HG02588 (cell line): ENCODE measurements around the gene SLC9A4.

Source experiments
- ATAC-seq: cut with Tn5 transposase; IDR thresholded peaks from one replicate; pipeline ENCODE4 v1.9.1; 2021; ENCODE audit warnings: mild to moderate bottlenecking, moderate library complexity; ENCODE audit not compliant: unreplicated experiment

Gene SLC9A4

DNA sequence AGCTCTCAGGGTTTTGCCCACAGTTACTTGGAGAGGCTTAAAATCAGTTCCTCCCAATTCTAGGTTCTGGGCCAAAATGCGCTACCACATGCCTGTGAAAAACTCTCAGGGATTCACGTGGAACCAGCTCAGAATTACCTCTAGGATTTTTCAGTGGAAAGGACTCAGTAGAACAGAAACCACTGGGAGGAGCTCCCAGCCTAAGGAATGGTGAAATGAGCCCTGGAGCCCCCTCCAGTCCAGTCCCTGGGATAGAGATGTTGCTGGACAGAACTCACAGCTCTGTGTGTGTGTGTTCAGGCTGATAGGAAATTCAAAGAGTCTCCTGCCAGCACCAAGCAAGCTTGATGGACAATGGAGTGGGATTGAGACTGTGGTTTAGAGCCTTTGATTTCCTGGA lies 21.1 kb upstream of the SLC9A4 start:
- ATAC-seq, result no peak

DNA sequence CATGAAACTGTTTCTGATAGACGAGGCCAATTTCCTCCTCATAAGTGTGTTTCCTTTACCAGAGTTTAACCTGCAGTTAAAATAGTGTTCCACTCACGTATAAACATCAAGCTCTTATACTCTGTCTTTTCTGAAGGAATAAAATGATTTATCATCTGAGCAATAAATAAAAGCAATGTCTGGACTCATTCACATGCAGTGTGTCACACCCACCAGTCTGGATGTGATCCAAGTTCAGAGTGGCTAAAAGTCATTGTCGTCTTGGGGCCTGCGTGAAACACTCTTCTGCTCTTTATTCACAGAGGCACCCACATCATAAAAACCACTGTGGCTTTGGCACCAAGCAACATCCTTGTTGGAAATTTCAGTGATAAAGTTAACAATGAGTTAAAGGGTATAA lies 19.5 kb upstream of the SLC9A4 start:
- no peak for ATAC-seq

DNA sequence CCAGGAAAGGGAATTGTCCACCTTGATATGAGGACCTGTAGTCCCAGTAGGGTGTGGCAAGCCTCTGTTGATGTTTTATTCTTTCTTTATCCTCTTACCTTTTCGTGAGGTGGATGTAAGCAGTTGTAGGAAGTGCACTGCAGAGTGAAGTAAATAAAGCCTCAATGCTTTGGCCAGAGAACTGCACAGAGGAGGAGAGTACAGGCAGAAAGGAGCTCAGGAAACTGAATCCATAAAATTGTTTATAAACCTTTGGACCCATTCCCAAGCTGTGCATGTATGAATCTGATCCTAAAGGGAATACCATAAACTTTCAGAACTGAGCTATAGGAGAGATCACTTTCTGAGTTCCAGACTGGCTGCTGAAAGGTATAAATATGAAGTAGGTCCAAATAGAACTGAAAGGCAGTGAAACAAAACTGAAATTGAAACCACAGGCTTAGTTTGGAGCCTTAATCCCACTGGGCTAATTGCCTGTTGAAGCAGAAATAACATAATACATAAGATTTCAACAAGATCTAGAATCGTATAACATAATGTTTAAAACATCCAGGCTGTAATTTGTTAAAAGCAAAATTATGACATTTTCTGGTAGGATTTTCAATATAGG lies 17.9 kb upstream of the SLC9A4 start:
- ATAC-seq, result no peak

DNA sequence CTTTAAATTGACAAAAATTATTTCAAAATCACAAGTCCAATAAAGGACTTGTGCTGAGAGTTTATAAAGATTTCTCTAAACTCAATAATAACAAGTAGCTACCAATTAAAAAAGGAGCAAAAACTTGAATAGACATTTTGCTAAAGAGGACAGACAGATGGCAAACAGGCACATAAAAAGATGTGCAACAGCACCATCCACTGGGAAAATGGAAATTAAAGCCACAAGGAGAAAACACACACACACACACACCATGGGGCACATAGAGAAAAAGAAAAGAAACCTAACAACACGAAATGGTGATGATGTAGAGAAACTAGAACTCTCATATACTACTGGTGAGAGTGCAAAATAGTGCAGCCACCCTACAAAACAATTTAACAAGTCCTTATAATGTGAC lies 12.6 kb upstream of the SLC9A4 start:
- ATAC-seq, result no peak

DNA sequence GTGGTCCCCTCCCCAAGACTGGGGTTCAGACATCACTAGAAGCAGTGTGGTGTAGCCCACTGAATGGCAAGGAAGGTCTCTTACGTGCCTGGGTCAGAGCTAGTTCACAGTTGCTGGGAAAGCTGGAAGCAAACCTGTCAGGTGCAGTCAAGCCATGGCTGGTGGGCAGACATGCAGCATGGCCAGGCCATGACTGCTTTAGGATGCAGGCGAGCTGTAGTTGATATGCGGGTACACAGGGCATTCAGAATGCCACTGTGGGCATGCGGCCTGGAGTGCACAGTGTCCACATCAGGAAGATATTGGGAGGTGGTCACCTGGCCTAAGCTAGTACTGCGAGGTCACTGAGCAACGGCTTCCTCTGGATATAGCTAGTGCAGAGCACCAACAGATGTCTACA lies 11.8 kb upstream of the SLC9A4 start:
- ATAC-seq, result no peak

DNA sequence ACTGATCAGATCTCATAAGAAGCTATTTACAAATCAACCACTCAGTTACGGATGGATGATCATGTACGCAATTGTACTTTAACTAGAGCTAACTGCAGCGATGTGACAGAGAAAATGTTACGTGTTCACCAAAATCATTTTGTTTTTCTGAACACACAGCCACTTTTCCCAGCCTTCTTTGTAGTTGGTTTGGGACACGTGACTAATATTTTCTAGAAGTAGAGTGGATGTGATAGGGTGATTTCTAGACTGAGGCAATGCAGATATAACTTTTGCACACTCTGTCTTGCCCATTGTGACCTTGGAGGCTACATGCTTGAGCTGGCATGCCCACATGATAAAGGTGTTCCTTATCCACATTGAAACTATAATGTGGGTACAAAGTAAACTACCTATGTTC lies 9.9 kb upstream of the SLC9A4 start:
- no peak for ATAC-seq

DNA sequence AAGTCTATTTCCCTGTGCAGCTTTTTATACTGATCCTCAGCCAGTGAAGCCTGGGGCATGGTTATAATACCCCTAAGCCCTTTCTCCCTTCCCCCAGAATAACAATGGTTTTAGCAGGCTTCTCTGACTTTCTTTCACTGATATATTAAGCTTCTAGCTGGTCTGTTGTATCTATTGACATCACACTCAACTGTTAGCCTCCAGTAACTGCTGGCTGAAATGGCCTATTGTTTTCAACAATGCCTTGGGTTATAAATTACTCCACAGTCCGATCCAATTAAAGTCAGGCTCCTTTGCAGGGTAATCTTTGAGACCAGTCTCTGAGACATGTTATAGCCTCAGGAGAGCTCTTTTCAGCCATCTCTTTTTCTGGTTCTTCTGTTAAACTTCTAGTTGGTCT lies 2.9 kb upstream of the SLC9A4 start:
- ATAC-seq, result no peak

DNA sequence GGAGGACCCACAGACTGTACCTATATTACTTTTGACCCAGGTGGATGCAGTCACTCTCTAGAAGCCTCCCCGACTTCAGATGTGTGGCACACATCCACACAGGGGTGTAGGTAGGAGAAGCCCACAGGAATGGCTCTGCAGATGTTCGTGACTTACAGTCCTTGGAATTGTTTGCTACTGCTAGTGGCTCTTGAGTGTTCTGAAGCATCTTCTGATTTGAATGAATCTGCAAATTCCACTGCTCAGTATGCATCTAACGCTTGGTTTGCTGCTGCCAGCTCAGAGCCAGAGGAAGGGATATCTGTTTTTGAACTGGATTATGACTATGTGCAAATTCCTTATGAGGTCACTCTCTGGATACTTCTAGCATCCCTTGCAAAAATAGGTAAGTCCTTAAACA lies 605 bp downstream of the SLC9A4 start:
- no peak for ATAC-seq

DNA sequence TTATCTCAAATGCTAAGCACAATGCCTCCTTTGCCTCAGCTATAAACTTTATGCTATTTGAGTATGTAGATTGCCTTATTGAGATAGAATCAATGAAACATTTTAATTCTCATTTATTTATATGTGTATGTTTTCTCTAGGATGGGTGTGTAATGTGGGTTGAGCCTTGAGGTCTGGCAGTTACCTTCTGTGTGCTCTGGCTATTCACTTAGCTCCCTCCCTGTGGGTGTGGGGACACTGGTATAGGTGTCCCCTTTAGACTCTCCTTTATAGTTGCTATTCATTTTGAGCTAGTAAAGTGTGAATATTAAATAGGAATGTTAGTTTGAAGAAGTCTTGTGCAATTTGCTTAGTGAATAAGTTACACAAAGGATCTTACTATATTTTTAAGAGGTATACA lies 1.8 kb downstream of the SLC9A4 start:
- no peak for ATAC-seq

DNA sequence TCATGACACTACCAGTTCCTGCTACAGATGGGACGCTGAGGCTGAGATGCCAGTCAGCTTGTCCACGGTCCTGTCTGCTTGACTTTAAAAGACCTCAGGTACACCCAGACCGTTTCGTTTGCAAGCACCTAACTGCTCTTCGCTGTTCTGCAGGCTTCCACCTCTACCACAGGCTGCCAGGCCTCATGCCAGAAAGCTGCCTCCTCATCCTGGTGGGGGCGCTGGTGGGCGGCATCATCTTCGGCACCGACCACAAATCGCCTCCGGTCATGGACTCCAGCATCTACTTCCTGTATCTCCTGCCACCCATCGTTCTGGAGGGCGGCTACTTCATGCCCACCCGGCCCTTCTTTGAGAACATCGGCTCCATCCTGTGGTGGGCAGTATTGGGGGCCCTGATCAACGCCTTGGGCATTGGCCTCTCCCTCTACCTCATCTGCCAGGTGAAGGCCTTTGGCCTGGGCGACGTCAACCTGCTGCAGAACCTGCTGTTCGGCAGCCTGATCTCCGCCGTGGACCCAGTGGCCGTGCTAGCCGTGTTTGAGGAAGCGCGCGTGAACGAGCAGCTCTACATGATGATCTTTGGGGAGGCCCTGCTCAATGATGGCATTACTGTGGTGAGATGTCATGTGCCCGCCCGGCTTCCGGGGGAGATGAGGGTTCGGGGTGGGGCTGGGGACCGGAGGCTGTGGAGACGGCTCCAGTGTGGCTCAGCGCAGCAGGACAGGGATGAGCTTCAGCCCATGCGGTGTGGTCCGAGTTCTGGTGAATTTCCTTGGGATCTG lies 5.9 kb downstream of the SLC9A4 start:
- ATAC-seq, result no peak

DNA sequence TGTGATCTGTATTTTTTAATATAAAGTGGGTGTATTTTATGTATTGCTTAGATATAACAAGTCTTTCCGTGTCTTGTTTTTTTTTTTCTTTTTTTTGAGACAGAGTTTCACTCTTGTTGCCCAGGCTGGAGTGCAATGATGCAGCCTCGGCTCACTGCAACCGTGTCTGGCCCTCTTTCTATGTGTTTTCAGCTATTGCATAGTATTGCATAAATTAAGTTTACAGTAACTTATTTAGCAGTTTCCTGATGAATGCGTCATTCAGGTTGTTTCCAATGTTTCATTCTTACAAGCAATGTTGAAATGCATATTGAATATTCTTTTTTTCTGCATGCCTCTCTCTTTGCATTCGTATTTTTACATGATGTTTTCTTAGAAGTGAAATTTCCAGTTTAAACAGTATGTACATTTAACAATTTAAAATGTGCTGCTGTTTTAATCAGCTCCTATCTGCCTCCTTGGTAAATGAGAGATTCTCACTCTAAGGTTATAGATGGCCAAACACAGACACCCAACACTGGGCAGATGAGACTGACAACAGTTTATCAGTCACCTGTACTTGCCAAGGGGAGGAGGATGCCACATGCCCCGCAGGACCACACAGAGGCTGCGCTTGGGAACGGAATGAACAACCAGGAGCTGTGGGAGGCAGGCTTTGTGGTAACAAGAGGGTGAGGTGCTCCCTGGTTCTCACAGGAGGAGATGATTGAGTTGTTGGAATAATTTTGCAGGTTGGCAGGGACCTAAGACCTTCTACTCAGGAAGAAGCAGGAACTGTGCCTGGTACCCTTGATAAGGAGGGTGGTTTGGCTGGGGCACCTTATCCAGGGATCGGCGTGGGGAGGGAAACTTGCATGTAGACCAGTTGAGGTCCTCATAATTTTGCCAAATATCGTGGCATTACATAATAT lies 7.5 kb downstream of the SLC9A4 start:
- ATAC-seq, result no peak

DNA sequence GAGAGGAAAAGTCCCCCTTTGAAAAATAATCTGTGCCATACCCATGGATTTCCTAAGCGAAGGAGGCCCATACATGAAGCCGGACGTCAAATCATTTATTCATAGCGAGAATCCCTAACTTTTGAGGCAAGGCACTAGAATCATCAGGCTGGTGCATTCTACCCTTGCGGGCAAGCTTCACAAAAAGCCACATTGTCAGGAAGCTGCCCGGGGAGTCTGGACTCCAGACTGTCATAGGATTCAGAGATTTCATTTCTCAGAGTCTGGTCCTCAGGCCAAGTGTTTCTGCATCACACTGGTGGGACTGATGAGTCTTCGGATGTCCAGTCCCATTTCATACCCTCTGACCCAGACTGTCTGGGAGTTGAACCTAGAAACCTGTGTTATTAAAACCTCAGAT lies 8.9 kb downstream of the SLC9A4 start:
- ATAC-seq, result no peak

DNA sequence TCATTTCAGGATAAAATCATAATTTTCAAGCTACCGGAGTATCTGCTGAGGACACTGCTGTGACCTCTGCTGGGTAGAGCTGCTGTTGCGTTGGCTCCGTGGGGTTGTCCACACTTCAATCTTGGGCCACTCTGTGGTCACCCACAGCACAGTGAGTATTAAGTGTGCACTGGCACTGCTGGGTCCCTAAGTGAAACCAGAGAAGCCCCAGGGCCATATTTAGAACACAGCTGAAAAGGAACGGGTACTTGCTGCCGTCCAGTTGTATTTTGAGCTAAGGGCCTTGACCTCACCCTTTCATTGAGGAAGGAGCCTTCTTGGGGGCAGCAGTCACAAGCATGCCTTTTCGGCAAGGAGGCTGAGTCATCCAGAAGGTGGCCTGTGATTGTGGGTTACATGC lies 10.1 kb downstream of the SLC9A4 start:
- ATAC-seq, result no peak

DNA sequence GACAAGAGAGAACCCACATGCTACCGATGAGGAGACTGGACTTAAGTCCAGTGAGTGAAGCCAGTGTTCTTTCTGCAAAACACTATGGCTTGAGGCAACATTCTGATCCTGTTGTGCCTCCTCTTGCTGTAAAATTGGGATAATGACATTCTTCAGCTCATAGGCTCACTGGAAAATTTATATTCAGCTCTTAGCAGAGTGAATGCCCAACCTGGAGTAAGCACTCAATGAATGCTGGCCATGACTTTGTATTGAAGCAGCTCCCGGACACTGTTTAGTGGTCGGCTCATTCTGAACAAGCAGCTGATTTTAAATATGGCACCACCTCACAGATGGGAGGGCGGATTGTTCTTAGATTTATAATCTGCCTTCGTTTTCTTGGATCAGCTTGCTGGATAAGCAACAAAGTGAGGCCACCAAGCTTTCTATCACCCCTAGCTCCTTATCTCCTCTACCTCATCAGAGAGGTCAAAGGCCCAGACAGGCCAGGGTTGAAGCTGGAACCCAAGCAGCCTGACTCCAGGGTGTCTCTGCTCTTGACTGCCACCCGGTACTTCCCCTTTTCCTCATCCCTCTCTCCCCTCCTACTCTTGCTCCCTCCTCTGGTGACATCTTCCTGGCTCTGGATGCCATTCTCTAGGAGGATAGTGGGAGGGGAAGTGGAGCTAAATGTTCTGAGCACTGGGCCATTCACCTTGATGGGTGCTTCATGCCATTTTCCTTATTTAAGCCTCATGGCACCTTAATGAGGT lies 11.5 kb downstream of the SLC9A4 start:
- no peak for ATAC-seq

DNA sequence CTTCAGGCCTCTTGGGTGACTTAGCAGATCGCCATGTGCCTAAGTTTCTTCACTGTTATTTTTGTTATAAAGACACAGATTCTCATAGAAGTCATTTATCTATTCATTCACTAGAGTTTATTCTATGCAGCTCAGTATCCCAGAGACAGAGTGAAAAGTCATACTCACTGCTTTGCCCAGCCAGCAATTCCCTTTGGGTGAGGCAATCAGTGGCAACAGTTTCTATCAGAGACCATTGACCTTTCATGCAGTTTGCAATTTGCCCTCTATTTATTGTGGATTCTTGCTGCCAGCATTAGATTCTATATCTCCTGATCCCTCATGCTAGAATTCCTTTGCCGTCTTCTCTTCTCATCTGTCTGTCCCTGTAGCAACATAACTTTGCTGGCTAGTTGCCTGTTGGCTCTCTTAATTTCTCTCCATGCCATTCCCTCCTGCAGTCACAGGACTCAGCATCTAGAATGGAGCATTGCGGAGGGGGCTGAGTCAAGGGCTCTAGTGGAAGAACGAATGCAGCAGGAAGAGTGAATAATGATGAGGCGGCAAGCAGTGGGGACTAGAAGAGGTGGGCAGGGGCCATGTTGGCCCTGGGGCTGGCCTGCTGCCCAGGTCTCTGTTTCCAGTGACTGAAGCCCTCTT lies 12.2 kb downstream of the SLC9A4 start:
- ATAC-seq, result no peak

DNA sequence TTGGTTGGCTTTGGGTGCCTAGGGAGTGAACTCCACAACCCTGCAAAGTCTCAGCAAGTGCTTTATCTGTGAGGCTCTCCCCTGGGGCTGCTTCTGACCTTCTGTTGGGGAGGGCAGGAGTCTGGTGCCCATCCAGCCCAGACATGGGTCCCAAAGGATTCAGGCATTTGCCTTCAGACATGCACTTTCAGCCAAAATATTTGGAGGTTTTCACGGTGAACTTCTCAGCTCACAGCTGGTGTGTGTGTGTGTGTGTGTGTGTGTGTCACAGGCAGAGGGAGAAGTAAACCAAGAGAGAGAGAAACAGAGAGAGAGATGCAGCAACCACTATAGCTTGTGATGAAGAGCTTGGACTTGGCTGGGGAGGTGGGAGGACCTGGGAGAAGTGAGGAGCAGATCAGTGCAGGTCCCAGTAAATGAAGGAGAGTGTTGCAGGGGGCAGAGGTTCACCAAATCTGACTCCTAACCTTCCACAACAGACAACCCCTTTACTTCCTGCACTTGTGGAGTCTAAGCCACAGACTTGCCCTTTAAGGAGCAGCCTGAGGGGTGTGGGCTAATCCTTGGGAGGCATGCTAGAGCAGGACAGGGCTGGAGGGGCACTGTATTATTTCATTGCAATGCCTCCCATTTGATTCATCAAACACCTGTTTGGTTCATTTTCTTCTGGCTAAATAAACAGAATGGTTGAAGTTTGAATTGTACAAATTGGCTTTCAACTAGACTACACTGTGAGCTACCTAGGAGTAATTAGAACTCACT lies 14.1 kb downstream of the SLC9A4 start:
- ATAC-seq, result no peak

DNA sequence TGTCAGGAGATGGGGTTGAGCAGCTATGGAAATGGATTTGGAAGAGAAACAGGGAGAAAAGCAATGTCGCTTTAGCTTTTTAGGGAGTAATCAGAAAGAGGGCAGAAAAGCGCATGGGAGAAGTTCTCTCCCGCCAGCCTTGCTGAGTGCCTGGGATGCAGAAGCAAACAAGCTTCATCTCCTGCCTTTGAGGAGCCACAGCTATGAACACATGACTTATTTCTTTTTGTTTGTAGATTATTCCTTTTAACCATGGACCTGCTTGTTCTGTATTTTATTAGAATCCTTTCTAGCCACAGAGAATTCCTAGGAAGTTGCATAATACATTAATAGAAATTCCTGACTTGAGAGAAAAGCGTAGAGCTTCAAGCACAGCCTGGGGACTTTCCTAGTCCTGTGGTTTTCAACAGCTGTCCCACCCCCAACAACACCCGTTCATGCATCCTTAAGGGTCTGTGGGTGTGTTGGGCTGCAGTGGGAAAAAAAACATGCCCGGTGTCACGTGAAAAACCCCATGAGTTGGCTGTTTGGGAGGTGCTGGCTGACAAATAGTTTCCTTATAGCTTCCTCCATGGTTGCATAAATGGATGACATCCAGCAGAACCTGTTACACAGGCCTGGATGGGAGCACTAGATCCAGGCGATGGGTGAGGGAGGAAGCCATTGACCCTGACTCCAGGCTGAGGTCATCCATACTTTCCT lies 14.9 kb downstream of the SLC9A4 start:
- no peak for ATAC-seq

DNA sequence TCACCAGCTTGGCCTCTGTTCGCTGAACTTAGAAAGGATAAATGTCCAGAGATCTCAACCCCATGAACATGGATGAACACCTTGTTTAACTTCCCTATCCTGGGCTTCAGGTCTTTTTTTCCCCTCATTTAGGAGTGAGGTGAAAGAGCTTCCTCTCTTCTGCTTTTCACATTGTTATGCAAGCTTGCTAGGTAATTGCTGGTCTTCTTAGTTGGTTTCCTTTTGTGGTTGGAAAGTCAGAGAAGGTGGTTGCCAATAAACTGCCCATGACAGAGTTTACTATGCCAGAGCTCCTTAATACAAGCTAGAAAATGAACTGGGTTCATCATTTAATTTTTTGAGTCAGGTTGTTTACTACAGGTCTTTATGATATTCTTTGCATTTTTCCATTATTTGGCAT lies 16.6 kb downstream of the SLC9A4 start:
- no peak for ATAC-seq

DNA sequence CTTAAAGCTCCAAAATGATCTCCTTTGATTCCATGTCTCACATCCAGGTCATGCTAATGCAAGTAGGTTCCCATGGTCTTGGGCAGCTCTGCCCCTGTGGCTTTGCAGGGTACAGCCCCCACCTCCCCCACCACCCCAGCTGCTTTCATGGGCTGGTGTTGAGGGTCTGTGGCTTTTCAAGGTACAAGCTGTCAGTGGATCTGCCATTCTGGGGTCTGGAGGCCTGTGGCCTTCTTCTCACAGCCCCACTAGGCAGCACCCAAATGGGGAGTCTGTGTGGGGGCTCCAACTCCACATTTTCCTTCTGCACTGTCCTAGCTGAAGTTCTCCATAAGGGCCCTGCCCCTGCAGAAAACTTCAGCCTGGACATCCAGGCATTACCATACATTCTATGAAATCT lies 19.0 kb downstream of the SLC9A4 start:
- ATAC-seq, result no peak
